Lower leg skin (tissue), 4 donors: ENCODE results near the gene NDUFAF2. TPM values are rescaled to one million over a fixed set of nuclear protein-coding genes. Genes with fewer than 3 reads are reported as not detected.
"Not testable (repeated sequence)": the region's sequence is repeated elsewhere in the genome, so short reads cannot be mapped to it uniquely, and the experiment has no call there.

Experiments
- DNase-seq, 2 donors: peaks; one replicate each; pipeline ENCODE4 v3.0.0-alpha.2; 2019; ENCODE audit warnings: low spot score in 2 of 2
- H3K4me3 ChIP-seq: fragments of 200-600 bp; sonication (generic); 2 replicates; pipeline ENCODE4 v1.5.1; 2017; ENCODE audit warnings: mild to moderate bottlenecking, low read depth; ENCODE audit not compliant: poor library complexity, severe bottlenecking
- POLR2A ChIP-seq, 2 donors: fragments of 450-650 bp; IDR thresholded peaks; one replicate each; pipeline ENCODE4 v1.6.1; 2016 to 2017; ENCODE audit warnings: antibody characterized with exemption in 2 of 2, mild to moderate bottlenecking in 1 of 2, moderate library complexity in 1 of 2
- WGBS, 2 donors: methylation state at CpG; one replicate each; pipeline ENCODE4 v1.1.5; 2018; 5-methylcytosine and 5-hydroxymethylcytosine counted together
- intact Hi-C: fragments of 100-400 bp; cut with DNase I; formaldehyde crosslinking; loops from one replicate; pipeline ENCODE4 v1.15.0; 2023; ENCODE audit warnings: low total_unique reads
- total RNA-seq, 4 donors: library from RNA; depleted of rRNA; stranded (reverse); fragments of >200 nt; gene quantifications; one replicate each; pipeline ENCODE4 v1.1.0, GENCODE V29; 2016
- TF ChIP-seq, protein P1 (sequence below), 3 donors: fragments of 450-650 bp; IDR thresholded peaks; one replicate each; pipeline ENCODE4 v1.5.1; 2016; ENCODE audit warnings: antibody characterized with exemption in 3 of 3, mild to moderate bottlenecking in 3 of 3, moderate library complexity in 2 of 3

Gene NDUFAF2
- total RNA-seq, 4 donors from 2014 or later = 13.3 to 22.7 (median 16.0) TPM

GRCh38 chr5:61087921-61088320 lies 142.9 kb downstream of the NDUFAF2 start:
- DNase-seq = no peak
- H3K4me3 ChIP-seq = no peak overlapping the region
- intact Hi-C loops = no loop called here
- 48 to 68% methylated on average over 2 of the region's 2 CpGs for WGBS, 2 donors
- no peak for TF ChIP-seq POLR2A (IDR thresholded peaks at IDR 0.05)
- TF ChIP-seq, protein P1, sequence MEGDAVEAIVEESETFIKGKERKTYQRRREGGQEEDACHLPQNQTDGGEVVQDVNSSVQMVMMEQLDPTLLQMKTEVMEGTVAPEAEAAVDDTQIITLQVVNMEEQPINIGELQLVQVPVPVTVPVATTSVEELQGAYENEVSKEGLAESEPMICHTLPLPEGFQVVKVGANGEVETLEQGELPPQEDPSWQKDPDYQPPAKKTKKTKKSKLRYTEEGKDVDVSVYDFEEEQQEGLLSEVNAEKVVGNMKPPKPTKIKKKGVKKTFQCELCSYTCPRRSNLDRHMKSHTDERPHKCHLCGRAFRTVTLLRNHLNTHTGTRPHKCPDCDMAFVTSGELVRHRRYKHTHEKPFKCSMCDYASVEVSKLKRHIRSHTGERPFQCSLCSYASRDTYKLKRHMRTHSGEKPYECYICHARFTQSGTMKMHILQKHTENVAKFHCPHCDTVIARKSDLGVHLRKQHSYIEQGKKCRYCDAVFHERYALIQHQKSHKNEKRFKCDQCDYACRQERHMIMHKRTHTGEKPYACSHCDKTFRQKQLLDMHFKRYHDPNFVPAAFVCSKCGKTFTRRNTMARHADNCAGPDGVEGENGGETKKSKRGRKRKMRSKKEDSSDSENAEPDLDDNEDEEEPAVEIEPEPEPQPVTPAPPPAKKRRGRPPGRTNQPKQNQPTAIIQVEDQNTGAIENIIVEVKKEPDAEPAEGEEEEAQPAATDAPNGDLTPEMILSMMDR (IDR thresholded peaks at IDR 0.05) = no peak

DNA sequence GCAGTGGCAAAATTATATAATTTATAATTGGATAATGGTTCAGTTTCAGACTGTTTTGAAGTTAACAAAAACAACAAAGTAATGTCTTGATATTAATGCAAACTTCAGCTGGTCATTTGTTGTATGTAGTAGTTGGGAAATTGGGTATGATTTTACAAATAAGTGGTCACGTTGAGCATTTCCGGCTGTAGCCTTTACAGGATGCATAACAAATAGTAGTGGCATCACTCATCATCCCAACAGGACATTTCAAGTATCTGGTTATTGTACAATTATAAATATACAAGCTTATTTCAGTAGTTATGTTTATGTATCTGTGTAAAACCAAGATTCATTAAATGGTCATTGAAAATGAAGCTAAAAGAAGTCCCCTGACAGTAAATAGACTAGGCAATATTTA lies 144.3 kb downstream of the NDUFAF2 start:
- no peak for DNase-seq
- H3K4me3 ChIP-seq = no peak overlapping the region
- intact Hi-C loops = no loop called here
- TF ChIP-seq POLR2A (IDR thresholded peaks at IDR 0.05) = no peak
- TF ChIP-seq, protein P1 (IDR thresholded peaks at IDR 0.05) = no peak
- WGBS, 2 donors = 84 to 86% methylated on average over 2 of the region's 2 CpGs

DNA sequence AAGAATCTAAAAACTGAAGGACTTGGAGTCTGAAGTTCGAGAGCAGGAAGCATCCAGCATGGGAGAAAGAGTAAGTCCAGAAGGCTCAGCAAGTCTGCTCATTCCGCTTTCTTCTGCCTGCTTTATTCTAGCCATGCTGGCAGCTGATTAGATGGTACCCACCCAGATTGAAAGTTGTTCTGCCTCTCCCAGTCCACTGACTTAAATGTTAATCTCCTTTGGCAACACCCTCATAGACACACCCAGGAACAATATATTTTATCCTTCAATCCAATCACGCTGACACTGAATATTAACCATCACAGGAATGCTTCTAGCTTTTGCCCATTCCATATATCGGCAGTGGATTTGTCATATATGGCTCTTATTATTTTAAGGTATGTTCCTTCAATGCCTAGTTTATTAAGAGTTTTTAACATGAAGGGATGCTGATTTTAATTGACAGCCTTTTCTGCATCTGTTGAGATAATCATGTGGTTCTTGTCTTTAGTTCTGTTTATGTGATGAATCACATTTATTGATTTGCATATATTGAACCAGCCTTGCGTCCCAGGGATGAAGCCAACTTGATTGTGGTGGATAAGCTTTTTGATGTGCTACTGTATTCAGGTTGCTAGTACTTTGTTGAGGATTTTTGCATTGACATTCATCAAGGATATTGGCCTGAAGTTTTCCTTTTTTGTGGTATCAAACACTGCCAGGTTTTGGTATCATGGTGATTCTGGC lies 148.2 kb downstream of the NDUFAF2 start:
- 56 to 60% methylated on average over 5 of the region's 5 CpGs for WGBS, 2 donors
- DNase-seq, intact Hi-C loops: not testable (repeated sequence)

DNA sequence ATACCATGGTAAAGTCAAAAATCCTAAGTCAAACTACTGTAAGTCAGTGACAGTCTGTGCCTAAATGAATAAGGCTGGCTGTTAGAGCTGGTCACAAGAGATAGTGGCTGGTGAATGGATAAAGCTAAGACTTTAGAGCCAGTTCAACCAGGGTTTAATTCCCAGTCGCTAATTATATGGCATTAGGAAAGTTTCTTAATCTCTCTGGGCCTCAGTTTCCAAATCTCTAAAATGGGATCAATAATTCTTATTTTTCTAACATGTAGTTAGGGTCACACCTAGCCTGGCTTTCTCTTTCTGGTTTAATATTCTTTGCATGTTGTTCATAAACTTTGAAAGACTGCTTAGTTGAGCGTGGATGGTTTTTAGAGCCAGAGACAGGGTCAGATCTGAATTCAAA lies 152.5 kb downstream of the NDUFAF2 start:
- intact Hi-C loops = no loop called here
- no peak overlapping the region for H3K4me3 ChIP-seq
- WGBS, 2 donors = 91 to 95% methylated on average over 2 of the region's 2 CpGs
- TF ChIP-seq, protein P1 (IDR thresholded peaks at IDR 0.05) = no peak
- TF ChIP-seq POLR2A (IDR thresholded peaks at IDR 0.05) = no peak
- no peak for DNase-seq

More for the DNA sequence above, 148.2 kb downstream of the NDUFAF2 start:
- H3K4me3 ChIP-seq = not testable (repeated sequence)

DNA sequence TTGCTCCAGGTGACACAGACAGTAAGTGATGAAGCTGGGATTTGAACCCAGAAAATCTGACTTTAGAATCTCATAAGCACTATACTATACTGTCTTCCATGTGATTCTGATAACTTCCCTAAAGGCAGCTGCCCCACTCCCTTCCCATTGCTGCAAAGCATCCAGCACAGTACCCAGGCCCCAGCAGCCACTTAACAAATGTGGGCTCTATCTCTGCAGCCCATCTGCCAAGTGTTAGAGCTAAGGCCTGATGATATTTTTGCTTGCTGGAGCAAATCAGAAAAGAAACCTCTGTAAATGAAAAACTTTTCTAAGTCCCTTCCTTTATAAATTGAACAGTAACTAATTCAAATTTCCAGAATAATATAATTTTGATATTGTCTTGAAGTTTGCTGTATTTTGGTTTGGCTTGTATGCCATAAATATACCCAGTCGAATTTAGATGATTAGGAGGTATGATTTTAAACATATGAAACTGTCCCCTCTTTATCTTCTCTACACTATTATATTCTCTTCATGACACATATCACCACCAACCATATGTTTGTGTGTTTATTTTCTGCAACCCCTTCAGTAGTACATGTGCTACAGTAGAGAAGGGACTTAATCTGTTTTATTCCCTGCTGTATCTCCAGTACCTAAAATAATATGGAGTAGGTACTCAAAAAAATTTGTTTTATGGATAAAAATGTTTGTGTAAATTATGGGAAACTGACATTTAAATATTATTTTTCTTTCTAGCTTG lies 153.4 kb downstream of the NDUFAF2 start:
- no peak for DNase-seq
- TF ChIP-seq POLR2A (IDR thresholded peaks at IDR 0.05) = no peak
- TF ChIP-seq, protein P1 (IDR thresholded peaks at IDR 0.05) = no peak
- 84 to 85% methylated on average over 1 of the region's 1 CpG for WGBS, 2 donors
- H3K4me3 ChIP-seq = no peak overlapping the region
- intact Hi-C loops = no loop called here

GRCh38 chr5:61100437-61100836 lies 155.4 kb downstream of the NDUFAF2 start:
- no peak for DNase-seq
- intact Hi-C loops = no loop called here
- TF ChIP-seq POLR2A (IDR thresholded peaks at IDR 0.05) = no peak
- TF ChIP-seq, protein P1 (IDR thresholded peaks at IDR 0.05) = no peak
- 85% methylated on average over 4 of the region's 4 CpGs for WGBS, 2 donors
- no peak overlapping the region for H3K4me3 ChIP-seq
